GM23338 (cell line): Measurements from ENCODE around the gene TGFBR3. TPM values are rescaled to one million over a fixed set of nuclear protein-coding genes. Genes with fewer than 3 reads are reported as not detected.

ENCODE experiments used
- ATAC-seq: fragments of 200-7000 bp; cut with Tn5 transposase; 3 replicates; pipeline ENCODE4 v1.9.1; 2020
- DNase-seq: peaks from one replicate; pipeline ENCODE4 v3.0.0-alpha.2; 2015; ENCODE audit warnings: low spot score
- H2AFZ ChIP-seq: fragments of 200-600 bp; sonication (generic); 2 replicates; pipeline ENCODE4 v1.8.0; 2016; ENCODE audit warnings: antibody characterized with exemption, mild to moderate bottlenecking, moderate library complexity
- H3F3A ChIP-seq: fragments of 200-600 bp; sonication (generic); replicated peaks from 2 replicates; pipeline ENCODE4 v1.8.0; 2017; ENCODE audit warnings: antibody characterized with exemption, mixed run types, low read depth
- H3K27ac ChIP-seq: fragments of 200-600 bp; sonication (generic); 2 replicates; pipeline ENCODE4 v1.6.1; 2016; ENCODE audit warnings: low read depth
- H3K27me3 ChIP-seq: fragments of 200-600 bp; sonication (generic); 2 replicates; pipeline ENCODE4 v1.8.0; 2016; ENCODE audit warnings: mild to moderate bottlenecking, mixed run types, moderate library complexity; ENCODE audit not compliant: insufficient read depth
- H3K36me3 ChIP-seq: fragments of 200-600 bp; sonication (generic); 2 replicates; pipeline ENCODE4 v1.8.0; 2016; ENCODE audit warnings: mild to moderate bottlenecking; ENCODE audit not compliant: insufficient read depth
- H3K4me1 ChIP-seq: fragments of 200-600 bp; sonication (generic); 2 replicates; pipeline ENCODE4 v1.8.0; 2016; ENCODE audit warnings: mild to moderate bottlenecking, moderate library complexity; ENCODE audit not compliant: insufficient read depth
- H3K4me2 ChIP-seq: fragments of 200-600 bp; sonication (generic); 2 replicates; pipeline ENCODE4 v1.7.1; 2017; ENCODE audit warnings: mixed run types
- H3K4me3 ChIP-seq: fragments of 200-600 bp; sonication (generic); 2 replicates; pipeline ENCODE4 v1.6.1; 2016; ENCODE audit warnings: mixed run types
- H3K79me2 ChIP-seq: fragments of 200-600 bp; sonication (generic); replicated peaks from 2 replicates; pipeline ENCODE4 v1.8.0; 2017; ENCODE audit warnings: mild to moderate bottlenecking; ENCODE audit not compliant: insufficient read depth
- H3K9me2 ChIP-seq: fragments of 200-600 bp; sonication (generic); 2 replicates; pipeline ENCODE4 v1.8.0; 2017; ENCODE audit not compliant: insufficient read depth
- H4K20me1 ChIP-seq: fragments of 200-600 bp; sonication (generic); replicated peaks from 2 replicates; pipeline ENCODE4 v1.8.0; 2017; ENCODE audit warnings: mild to moderate bottlenecking; ENCODE audit not compliant: insufficient read depth
- H3K27ac Mint-ChIP-seq: 2 replicates; pipeline ENCODE4 v1.8.0; 2020; ENCODE audit warnings: inconsistent platforms, mild to moderate bottlenecking, moderate library complexity, mixed read lengths
- H3K27me3 Mint-ChIP-seq: 3 replicates; pipeline ENCODE4 v1.8.0; 2022; ENCODE audit warnings: low read depth, mild to moderate bottlenecking, moderate library complexity, mixed read lengths, inconsistent platforms; ENCODE audit not compliant: insufficient read depth, poor library complexity
- H3K36me3 Mint-ChIP-seq: 3 replicates; pipeline ENCODE4 v1.8.0; 2021; ENCODE audit warnings: low read depth, mild to moderate bottlenecking, inconsistent platforms, moderate library complexity, mixed read lengths
- H3K4me1 Mint-ChIP-seq: 3 replicates; pipeline ENCODE4 v1.8.0; 2020; ENCODE audit warnings: mild to moderate bottlenecking, inconsistent platforms, mixed read lengths
- H3K4me3 Mint-ChIP-seq: 3 replicates; pipeline ENCODE4 v1.8.0; 2021; ENCODE audit warnings: moderate library complexity, mild to moderate bottlenecking, inconsistent platforms, mixed read lengths
- H3K9me3 Mint-ChIP-seq: 3 replicates; pipeline ENCODE4 v1.8.0; 2020; ENCODE audit warnings: moderate library complexity, mild to moderate bottlenecking, inconsistent platforms, mixed read lengths
- CREB1 ChIP-seq: fragments of 250-450 bp; sonication (Bioruptor Pico); IDR thresholded peaks from 2 replicates; pipeline ENCODE4 v1.5.0; 2020; ENCODE audit warnings: low read depth, mild to moderate bottlenecking, moderate library complexity
- ETS1 ChIP-seq: IDR thresholded peaks from 2 replicates; pipeline ENCODE4 v1.6.1; 2016; ENCODE audit warnings: antibody characterized with exemption
- JUNB ChIP-seq: IDR thresholded peaks from one replicate; pipeline ENCODE4 v1.6.1; 2016; ENCODE audit warnings: antibody characterized with exemption; ENCODE audit not compliant: unreplicated experiment
- NANOG ChIP-seq: IDR thresholded peaks from 2 replicates; pipeline ENCODE4 v1.6.1; 2016; ENCODE audit warnings: antibody characterized with exemption, borderline replicate concordance
- REST ChIP-seq: IDR thresholded peaks from one replicate; pipeline ENCODE4 v1.6.1; 2018; ENCODE audit warnings: antibody characterized with exemption; ENCODE audit not compliant: unreplicated experiment
- STAT1 ChIP-seq: IDR thresholded peaks from one replicate; pipeline ENCODE4 v1.6.1; 2016; ENCODE audit warnings: antibody characterized with exemption; ENCODE audit not compliant: unreplicated experiment
- ZNF114 ChIP-seq: fragments of 250-450 bp; sonication (Bioruptor Pico); IDR thresholded peaks from 2 replicates; pipeline ENCODE4 v1.5.0; 2020; ENCODE audit warnings: mild to moderate bottlenecking, moderate library complexity
- ZNF331 ChIP-seq: fragments of 250-450 bp; sonication (Bioruptor Pico); IDR thresholded peaks from 2 replicates; pipeline ENCODE4 v1.5.0; 2020; ENCODE audit warnings: low read depth, mild to moderate bottlenecking, moderate library complexity
- polyA plus RNA-seq: library from polyadenylated mRNA; unstranded; fragments of >200 nt; fragmentation: Nextera tagmentation; extraction: Ambion mirVana; gene quantifications from 2 replicates; pipeline ENCODE4 v1.2.1, GENCODE V29; 2016
- total RNA-seq: library from RNA; depleted of rRNA; stranded (reverse); fragments of >200 nt; shearing (Covaris generic); gene quantifications from 2 replicates; pipeline ENCODE4 v1.2.3, GENCODE V29; 2014

TGFBR3 gene
- total and polyA plus RNA-seq, 2 experiments from 2014 or later: 1.7 to 2.9 TPM

- H2AFZ ChIP-seq: no peak overlapping the region
- no peaks in the 10 kb centered on the region for H3K4me1 Mint-ChIP-seq
- H3F3A ChIP-seq: no peaks in the 10 kb centered on the region
- H3K36me3 ChIP-seq: no peaks in the 10 kb centered on the region
- H3K27ac ChIP-seq: no peak overlapping the region
- no peaks in the 10 kb centered on the region for H3K27me3 ChIP-seq
- ATAC-seq (no peak), DNase-seq (no peak)
- H3K4me2 ChIP-seq: no peak overlapping the region
- H4K20me1 ChIP-seq: no peaks in the 10 kb centered on the region
- H3K4me3 ChIP-seq: no peak overlapping the region
- H3K36me3 Mint-ChIP-seq: no peaks in the 10 kb centered on the region
- H3K4me3 Mint-ChIP-seq: no peak overlapping the region
- no peaks in the 10 kb centered on the region for H3K79me2 ChIP-seq
- H3K9me3 Mint-ChIP-seq: peaks cover 10% of the 10 kb centered on the region; the same call in 1 of the 3 replicates
- peaks cover 2% of the 10 kb centered on the region for H3K27me3 Mint-ChIP-seq
- TF ChIP-seq CREB1: no peak
- TF ChIP-seq ETS1: no peak
- TF ChIP-seq REST: no peak
- no peak for TF ChIP-seq STAT1
- no peak for TF ChIP-seq ZNF114 (CRISPR knock-in tag)
- H3K4me1 ChIP-seq: no peaks in the 10 kb centered on the region
- H3K9me2 ChIP-seq: no peaks in the 10 kb centered on the region
- no peak overlapping the region for H3K27ac Mint-ChIP-seq
Observed at GRCh38 chr1:91661121-91661520, 224.8 kb downstream of the TGFBR3 start.

- Mint-ChIP-seq H3K4me3 (no peak overlapping the region), H3K27ac (no peak overlapping the region), H3K9me3 (peaks cover 11% of the 10 kb centered on the region; the same call in 1 of the 3 replicates), H3K36me3 (no peaks in the 10 kb centered on the region), H3K4me1 (no peaks in the 10 kb centered on the region), H3K27me3 (peaks cover 2% of the 10 kb centered on the region)
- no peak overlapping the region for H2AFZ ChIP-seq
- no peaks in the 10 kb centered on the region for H4K20me1 ChIP-seq
- H3F3A ChIP-seq: no peaks in the 10 kb centered on the region
- TF ChIP-seq CREB1 (no peak), ZNF331 (no peak), NANOG (no peak), JUNB (no peak)
- ATAC-seq (no peak), DNase-seq (no peak)
- H3K9me2 ChIP-seq: no peaks in the 10 kb centered on the region
- H3K27me3 ChIP-seq: no peaks in the 10 kb centered on the region
- H3K4me1 ChIP-seq: no peaks in the 10 kb centered on the region
- no peak overlapping the region for H3K27ac ChIP-seq
- H3K4me3 ChIP-seq: no peak overlapping the region
- H3K4me2 ChIP-seq: no peak overlapping the region
- no peaks in the 10 kb centered on the region for H3K36me3 ChIP-seq
- no peaks in the 10 kb centered on the region for H3K79me2 ChIP-seq
Observed at GRCh38 chr1:91660708-91661107, 225.2 kb downstream of the TGFBR3 start.
